B cell (primary cell): Measurements from ENCODE around the gene ATF7IP2.

ENCODE experiments used
- EZH2 ChIP-seq: IDR thresholded peaks from 2 replicates; pipeline ENCODE4 v1.6.1; 2012; ENCODE audit warnings: borderline replicate concordance, low read depth, mild to moderate bottlenecking, moderate library complexity, low read length; ENCODE audit not compliant: insufficient read depth, poor library complexity, severe bottlenecking
- TF ChIP-seq, protein P1 (sequence below): fragments of 200-600 bp; IDR thresholded peaks from one replicate; pipeline ENCODE4 v1.8.0; 2022; ENCODE audit warnings: antibody characterized with exemption, mild to moderate bottlenecking

DNA sequence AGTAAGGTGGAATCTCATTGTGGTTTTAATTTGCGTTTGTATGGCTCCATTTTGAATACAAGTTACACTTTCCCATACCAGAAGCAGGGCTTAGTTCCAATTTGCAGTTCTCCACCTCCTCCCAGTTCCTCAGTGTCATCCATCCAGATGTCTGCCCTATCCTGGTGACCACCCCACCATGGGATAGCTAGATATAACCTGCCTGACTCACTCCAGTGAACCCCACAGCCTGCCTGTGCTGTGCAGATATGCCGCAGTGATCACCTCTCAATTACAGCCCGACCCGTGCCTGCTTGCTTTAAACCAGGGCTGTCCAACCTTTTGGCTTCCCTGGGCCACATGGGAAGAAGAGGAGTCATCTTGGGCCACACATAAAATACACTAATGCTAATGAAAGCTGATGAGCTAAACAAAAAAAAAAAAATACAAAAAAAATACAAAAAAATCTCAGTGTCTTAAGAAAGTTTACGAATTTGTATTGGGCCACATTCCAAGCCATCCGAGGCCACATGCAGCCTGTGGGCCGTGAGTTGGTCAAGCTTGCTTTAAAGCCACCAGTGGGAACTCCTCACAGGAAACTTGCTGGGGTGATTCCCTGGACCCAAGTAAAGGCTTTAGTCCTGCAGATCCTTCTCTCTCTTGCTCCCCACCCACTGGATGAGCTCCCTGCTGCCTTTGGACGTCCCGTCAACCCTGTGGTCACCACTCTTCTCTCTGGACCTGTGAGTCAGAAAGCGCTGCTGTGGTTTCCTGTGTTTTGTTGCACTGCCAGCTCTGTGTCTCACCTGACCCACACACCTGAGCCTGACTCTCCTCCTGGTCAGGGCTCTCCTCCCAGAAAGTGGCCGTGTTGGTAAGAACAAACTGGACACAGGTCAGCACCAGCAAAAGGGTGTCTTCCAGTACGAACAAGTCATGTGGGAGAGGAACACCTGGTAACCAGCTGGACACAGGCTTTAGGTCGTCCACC is 111.6 kb downstream of the ATF7IP2 start:
- TF ChIP-seq, protein P1, sequence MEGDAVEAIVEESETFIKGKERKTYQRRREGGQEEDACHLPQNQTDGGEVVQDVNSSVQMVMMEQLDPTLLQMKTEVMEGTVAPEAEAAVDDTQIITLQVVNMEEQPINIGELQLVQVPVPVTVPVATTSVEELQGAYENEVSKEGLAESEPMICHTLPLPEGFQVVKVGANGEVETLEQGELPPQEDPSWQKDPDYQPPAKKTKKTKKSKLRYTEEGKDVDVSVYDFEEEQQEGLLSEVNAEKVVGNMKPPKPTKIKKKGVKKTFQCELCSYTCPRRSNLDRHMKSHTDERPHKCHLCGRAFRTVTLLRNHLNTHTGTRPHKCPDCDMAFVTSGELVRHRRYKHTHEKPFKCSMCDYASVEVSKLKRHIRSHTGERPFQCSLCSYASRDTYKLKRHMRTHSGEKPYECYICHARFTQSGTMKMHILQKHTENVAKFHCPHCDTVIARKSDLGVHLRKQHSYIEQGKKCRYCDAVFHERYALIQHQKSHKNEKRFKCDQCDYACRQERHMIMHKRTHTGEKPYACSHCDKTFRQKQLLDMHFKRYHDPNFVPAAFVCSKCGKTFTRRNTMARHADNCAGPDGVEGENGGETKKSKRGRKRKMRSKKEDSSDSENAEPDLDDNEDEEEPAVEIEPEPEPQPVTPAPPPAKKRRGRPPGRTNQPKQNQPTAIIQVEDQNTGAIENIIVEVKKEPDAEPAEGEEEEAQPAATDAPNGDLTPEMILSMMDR, result no peak
- TF ChIP-seq EZH2, result no peak
